ENCODE measurements around the gene EIF4E.
A peak's percentile ranks its signal among the peaks of the same experiment; 100 is the strongest.
"Not testable (repeated sequence)": the region's sequence is repeated elsewhere in the genome, so short reads cannot be mapped to it uniquely, and the experiment has no call there.

Gene EIF4E, protein sequence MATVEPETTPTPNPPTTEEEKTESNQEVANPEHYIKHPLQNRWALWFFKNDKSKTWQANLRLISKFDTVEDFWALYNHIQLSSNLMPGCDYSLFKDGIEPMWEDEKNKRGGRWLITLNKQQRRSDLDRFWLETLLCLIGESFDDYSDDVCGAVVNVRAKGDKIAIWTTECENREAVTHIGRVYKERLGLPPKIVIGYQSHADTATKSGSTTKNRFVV

DNA sequence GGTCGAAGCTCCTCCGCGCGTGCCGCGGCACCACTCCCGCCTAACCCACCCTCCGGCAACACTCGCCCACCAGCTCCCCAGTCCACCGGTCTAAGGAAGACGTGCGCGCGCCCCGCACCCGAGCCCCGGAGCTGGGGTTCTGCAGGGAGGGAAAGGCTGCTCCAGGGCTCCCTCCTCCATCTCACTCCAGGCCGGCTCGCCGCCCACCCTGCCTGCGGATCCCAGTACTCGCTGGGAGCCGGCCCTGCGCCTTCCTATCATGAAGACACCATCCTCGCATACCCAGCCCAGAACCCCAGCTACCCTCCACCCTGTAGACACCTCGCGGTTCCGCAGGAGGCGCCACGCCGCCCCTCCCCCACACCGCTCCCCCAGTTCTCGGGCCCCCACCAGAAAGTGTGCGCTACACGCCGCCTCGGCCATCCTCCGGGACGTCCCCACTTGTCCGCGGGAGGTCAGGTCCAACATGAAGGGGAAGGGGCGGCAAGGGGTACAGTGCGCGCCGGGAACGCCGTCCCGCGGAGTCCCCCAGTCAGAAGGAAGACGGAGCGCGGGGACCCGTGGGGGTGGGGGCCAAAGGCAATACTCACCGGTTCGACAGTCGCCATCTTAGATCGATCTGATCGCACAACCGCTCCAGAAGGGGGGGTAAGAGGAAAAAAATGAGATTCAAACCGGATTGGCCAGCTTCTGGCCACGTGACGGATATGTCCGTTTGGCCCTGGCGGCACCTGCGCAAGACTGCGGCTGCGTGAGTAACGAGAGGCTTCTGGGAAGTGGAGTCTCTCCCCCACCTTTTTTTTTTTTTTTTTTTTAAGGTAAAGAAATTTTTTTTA lies at the start of gene EIF4E:
Gene EIF4E, minus strand, starts transcription at position 629 of the 836 bp plus-strand sequence. Its CDS starts 21 bp downstream, at position 608.
- DNase-seq, result peak; percentile 87 to 93 (median 88)

DNA sequence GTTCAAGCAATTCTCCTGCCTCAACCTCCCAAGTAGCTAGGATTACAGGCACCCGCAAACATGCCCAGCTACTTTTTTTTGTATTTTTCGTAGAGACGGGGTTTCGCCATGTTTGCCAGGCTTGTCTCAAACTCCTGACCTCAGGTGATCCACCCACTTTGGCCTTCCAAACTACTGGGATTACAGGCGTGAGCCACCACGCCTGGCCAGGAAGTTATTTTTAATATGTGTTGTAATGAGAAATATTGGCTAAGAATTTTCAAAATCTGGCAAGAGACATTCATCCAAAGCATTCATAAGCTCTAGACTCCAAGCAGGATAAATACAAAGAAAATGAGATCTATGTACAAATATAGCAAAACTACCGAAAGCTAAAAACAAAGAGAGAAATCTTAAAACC lies 48.6 kb upstream of the EIF4E start:
- DNase-seq, result no peak

DNA sequence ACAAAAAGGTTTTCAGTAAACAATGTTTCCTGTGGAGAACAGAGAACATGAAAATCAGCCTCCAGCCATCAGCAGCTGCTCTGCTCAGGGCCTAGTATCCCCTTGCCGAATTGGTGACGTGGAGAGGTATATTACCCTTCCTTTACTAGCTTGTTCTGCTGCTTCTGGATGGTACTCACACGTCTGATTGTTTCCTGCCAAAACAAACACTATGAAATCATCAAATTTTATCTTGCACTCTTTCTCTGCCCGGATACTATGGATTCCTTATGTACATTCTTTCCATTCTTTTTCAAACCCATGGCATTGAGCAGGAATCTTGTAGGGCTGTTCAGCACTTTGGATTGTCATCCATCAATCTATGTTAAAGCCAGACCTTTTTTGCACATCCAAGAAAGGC lies 47.8 kb upstream of the EIF4E start:
- no peak for DNase-seq

DNA sequence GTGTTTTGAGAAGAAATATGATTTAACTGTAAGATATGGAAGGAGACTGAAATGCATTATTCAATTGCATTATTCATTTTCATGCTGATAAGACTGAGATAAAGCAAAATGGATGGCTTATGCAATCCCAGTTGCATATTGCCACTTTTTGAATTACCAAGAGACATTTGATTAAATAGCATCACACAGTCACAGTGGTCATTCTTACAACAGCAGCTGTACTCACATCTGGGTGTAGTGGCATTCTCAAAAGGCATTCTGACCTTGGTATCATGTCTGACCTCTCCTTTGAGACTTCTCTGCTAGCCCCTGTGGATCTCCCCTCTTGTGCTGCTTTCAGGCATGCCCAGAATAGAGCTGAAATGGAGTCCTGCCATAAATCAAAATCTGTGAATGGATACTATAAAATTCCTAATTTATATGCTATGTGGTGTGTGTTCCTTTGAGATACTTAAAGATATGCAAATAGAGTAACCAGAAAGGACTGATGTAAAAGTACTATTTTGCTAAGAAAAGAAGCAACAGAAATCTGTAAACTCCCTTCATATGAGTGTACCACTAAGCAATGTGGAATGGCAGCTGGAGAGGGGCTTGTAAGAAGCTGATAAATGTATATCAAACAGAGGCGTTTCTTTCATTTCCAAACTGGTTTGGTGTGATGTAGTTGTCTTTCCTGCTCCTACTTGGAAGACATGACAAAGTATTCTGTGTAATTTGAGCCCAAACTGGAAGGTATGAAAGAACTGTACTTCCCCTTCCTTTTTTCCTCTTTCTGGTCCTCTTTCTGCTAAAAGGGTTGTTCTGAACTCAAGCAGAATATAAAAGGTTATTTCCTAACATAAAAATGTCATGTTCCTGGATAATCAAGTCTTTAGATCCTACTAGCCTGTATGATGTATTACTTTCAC lies 41.2 kb upstream of the EIF4E start:
- no peak for DNase-seq

DNA sequence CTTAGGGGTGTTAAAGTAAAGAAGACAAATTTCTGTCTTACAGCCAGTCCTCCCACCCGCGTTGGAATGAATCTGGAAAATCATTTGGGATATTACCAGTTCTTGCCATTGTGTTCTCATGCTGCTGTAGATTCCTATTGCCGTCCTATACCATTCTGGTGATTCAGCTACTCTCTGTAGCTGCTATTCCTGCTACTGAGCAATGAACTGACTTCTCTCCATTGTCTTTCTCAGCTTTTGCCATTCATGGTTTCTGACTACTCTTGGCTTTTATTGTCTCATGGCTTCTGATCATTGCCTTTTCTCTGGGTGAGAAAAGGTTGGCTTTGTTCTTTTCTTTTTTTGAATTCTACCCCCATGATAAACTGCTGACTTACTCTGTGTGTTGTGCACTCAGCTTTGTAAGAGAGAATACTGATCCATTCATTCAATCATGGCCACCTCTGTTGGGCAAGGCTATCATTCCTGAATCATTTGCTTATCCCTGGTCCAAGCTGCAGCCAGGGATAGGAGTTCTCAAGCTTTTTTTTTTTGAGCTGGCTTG lies 38.9 kb upstream of the EIF4E start:
- no peak for DNase-seq

DNA sequence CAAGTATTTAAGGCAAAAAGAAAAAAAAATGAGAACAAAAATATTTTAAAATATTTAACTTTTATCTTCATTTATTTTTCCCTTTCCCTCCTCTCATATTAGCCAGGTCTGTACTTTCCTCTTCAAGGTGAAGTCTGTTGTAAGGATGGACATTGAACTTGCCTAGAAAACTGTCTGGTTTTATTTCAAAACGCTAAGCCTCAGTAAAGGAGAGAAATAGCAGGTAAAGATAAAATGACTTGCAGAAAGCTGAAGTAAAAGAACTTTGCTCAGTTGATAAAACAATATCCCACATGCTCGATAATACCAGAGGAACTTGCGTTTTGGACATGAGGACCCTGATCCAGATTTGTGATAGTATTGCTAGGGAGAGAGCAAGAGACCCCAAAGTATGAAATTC lies 38.0 kb upstream of the EIF4E start:
- no peak for DNase-seq

DNA sequence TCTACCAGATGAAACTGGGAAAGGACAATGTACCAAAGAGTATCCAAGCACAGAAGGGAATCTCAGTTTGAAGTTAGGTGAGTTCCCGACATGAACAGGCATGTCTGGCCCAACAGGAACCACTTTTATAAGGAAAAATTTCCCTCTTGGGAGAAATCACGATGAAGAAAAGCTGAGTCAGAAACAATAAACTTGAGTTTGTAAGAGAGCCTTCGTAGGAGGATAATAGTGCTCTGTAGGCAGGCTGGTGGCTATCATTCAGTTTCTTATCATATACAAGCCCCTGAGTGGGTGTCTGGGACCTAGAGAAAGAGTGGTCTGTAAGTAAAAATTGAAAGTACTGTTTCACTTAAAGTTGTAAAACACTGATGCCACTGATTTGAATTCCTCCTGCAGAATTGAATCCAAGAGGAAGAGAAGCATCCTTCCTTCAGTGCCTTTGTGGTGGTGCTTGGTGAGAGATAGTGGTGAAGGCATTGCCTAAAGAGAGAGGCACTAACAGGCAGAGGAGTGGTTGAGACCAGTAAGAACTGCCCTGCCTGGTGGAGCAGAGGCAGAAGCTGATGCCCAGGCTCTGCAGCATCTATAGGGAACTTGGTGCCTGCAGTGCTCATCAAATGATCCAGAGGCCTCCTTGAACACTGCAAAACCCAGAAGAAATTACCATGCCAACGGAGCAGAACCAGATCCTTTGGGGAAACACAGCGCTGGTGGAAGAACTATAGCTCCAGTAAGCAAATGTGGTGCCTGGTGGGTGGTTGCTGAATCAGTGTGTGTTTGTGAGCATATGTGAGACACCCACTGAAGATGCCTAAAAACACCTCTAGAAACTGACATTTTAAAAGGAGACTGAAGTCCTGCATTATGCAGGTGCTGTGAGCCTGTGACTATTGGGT lies 34.9 kb upstream of the EIF4E start:
- no peak for DNase-seq

DNA sequence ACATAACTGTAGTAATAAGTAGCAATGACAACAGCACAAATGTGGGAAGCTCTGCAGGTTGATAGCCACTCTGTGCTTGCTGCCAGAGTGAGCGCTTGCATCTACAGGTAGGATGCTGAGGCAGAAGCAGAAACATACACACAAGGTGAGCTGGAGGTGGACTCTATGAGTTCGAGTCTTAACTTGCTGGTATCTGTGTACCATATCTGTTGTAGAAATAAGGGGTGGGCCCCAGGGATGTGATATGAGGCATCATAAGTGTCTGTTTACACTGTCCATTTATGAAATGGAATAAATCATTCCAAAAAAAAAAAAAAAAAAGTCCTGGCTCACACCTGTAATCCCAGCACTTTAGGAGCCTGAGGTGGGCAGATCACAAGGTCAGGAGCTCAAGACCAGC lies 32.8 kb upstream of the EIF4E start:
- DNase-seq, result no peak

DNA sequence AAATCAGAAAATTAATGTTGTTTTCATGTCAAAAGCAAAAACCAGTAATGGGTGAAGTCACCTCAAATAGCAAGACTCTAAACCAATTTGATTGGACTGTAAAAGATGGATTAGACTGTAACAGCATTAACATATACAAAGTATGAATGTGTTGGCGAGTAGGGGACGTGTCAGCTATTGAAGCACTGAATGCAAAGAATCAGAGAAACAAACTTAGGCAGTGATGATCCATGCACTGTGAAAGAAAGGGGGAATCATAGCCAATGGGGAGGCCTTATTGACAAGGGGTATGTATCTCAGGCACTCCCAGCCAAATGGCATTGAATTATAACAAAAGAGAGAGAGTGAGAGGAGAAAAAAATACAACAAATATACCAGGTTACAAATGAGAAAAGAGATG lies 30.5 kb upstream of the EIF4E start:
- DNase-seq, result no peak

DNA sequence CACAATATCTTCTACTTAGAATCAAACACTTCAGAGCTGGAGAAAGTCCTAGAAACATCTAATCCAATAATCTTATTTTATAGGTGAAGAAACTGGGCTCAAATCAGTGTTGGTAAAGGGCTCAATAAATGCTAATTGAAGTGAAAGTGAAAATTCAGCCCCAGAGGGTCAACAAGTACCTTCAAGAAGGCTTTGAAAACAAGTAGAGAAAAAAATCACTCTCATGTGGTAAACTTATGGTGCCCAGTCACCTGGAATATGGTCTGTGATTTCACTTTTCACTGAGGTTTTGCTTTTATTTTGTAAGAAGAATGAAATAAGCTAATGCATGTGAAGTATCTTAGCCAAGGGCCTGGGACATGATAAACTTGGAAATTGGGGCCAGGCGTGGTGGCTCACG lies 29.1 kb upstream of the EIF4E start:
- DNase-seq, result no peak

DNA sequence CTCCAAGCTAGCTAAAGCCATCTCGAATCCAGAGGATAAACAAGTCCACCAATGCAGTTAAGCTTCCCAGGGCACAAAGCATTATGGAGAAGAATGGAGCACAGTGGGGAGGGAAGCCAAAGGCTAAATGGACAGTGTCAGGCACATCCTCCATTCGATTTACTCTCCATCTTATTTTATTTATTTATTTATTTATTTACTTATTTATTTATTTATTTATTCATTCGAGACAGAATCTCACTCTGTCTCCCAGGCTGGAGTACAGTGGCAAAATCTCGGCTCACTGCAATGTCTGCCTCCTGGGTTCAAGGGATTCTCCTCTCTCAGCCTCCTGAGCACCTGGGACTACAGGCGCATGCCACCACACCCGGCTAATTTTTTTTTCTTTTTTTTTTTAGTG lies 26.3 kb upstream of the EIF4E start:
- DNase-seq, result no peak

DNA sequence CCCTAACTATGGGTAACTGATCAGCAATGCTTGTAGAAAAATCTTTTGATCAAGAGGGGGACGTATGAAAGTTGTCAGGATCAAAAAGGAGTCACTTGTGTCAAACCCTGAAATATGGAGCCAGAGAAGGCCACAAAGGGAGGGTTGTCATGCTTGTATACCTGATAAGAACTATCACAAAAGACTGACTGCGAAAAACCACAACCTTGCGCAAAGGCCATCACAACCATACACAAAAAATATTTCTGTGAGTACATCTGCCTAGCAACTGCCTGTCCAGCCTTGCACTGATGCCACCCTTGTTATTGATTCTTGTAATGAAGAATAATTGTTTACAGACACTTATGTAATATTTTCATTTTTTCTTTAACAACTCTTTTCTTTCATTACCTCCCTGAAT lies 22.8 kb upstream of the EIF4E start:
- DNase-seq, result no peak

DNA sequence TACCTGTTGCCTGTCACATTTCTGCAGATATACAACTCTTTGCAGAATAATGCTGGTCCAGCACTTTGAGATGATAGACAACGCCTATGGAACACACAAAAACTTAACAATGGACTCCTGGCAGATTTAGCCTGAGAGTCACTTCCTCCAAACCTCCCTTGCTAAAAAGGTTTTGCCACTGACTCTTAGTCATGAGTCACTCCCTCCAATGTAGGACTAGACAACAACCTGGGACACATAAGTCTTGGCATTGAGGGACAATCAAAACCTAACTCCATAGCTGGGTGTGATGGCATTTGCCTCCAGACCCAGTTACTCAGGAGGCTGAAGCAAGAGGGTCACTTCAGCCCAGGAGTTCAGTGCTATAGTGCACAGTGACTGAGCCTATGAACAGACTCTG lies 22.0 kb upstream of the EIF4E start:
- DNase-seq, result no peak

DNA sequence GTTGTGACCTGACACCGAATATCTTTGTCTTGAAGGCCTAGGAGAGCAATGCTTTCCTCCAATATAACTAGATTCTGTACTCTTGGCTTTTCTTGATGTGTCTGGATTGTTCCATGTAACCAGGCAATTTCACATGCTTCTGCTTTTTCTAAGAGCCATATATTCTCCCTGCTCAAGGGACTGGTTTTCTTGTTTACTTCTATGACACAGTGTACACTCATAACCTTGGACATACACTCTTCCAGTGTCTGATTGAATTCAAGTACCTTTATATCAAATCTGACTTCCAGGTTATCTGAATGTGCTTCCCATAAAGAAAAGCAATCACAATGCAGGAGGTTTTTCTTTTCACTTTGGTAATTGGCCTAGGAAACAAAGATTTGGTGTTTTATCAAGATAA lies 17.4 kb upstream of the EIF4E start:
- no peak for DNase-seq

DNA sequence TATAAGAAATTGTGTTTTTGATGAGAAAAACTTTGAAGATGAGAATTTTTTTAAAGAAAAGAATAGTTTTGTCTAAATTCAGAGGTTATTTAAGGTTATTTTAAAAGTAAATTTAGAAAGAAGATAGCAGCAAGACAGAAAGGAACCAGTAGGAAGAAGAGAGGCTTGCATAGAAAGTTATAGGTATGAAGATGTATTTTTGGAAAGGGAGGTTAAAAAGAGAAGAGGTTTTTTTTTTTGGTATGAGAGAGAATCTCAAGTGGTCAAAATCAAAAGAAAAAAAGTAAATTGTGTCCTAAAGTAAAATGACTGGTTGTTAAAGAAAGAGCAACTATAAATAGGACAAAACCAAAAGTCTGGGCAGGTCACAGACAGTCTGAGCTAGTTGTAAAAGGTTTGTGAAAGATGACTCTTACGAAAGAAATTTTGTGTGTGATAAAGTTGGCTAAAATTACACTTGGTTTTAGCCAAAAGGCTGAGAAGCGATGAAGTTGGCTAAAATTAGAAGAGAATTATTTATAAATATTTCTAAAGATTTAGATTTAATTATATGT lies 16.4 kb upstream of the EIF4E start:
- no peak for DNase-seq

DNA sequence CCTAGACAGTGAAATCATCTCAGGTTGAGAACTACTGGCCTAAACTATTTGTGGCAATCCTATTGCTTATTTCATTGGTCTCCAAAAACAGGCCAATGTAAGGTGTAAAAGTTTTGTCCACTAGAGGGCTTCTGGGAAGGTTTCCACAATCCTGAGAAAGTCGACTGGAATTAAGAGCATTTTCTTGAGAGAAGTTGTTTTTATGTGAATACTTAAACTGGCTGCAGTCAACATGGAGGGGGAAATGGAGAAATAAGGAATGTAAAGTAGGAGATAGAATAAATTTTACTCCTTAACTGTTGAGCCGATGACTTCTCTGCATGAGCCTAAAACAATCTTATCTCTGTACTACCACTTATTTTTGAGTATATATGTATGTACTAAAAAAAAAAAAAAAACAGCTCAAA lies 11.0 kb upstream of the EIF4E start:
- DNase-seq, result no peak

DNA sequence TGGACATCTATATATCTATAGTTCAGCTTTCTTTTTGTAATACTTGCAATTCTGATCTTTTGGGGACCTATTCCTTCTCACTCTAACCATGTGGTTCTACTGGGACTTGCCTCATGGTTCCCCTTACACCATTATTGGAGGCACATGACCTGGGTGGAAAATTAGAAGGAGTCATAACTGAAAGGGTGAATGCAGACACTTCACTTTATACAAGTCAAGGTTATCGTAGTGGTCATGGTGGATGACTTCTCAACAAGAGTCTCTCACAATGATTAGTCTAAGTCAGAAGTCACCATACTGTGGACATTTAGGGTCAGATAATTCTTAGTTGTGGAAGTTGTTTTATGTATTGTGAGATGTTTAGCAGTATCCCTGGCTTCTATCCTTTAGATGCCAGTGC lies 10.5 kb upstream of the EIF4E start:
- DNase-seq, result no peak

DNA sequence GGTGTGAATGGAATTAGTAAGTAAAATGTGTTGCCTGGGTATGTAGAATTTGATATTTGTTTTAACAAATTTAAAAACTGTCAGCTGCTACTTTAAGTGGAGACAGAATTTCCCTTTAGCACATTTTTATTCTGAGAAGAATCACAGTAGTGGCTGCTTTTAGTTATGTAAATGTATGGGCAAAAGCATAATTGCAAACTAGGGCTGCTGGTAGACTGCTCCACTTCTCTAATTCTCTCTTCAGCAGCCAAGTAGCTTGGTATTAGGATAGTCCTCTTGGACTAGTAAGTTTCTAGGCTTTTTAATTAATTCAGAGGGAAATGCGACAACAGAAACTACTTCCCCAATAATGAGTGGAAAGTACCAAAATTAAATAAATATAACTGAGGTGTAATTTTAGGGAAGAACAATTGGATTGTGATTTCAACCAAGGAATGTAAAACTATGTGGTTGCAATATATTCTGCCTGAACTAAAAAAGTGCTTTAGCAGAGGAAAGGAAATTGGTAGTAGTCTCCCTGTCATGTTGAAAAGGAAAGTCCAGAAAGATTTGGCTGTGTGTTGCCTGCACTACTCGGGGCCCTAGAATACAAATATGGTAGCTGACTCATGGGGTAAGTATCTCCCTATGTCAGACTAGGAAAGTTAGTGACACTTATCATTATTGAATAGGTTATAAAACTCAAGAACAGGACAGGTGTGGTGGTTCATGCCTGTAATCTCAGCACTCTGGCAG lies 9.2 kb upstream of the EIF4E start:
- DNase-seq, result no peak

DNA sequence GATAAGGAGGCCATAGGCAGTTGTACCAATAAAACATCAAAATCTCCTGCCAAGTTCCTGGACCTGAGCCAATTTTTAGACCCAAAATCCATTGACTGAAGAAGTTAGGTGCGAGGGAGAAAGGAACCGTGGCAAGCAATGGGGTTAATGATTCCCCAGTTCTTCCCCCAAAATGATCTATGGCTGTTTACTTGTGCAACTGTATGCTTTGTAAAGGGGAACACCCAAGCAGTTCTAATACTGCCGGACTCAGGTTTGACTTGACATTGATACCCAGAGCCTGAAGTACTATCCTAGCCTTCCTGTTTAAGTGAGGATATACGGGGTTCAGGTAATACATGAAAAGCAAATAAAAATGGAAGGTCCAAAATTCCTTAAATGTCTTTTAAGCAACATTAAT lies 6.7 kb upstream of the EIF4E start:
- DNase-seq, result no peak

DNA sequence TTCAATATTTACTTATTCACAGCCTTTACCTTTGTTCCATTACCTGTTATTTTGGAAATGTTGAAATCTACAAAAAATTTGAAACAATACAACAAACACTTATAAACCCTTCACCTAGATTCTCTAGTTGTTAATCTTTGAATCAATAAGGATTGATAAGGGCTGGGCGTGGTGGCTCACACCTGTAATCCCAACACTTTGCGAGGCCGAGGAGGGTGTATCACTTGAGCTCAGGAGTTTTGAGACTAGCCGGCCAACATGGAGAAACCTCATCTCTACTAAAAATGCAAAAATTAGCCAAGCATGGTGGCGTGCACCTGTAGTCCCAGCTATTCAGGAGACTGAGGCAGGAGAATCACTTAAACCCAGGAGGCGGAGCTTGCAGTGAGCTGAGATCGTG lies 5.9 kb upstream of the EIF4E start:
- DNase-seq, result not testable (repeated sequence)

DNA sequence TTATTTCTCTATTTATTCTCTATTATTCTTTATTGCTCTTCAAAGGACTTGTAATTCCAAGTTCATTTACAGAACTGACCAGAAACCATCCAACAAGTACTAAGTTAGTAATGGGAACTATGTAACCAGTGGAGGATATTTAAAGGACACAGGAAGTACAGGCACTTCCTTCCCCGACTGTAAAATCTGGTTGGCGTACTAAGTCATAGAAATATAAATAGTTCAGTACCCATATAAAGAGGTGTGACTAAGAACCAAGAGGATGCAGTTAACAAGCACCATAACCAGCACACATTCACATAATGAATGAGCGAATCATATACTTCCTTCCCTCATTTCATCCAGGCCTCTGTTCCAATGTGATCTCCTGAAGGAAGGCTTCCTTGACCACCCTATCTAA lies 3.6 kb upstream of the EIF4E start:
- DNase-seq, result no peak
